DMS 273 treated with DMSO at 0.1 percent for 48 hours (cell line): Measurements from ENCODE around the gene NAALADL2.
A peak's percentile ranks its signal among the peaks of the same experiment; 100 is the strongest.
"Not testable (repeated sequence)": the region's sequence is repeated elsewhere in the genome, so short reads cannot be mapped to it uniquely, and the experiment has no call there.

ENCODE experiments used
- DNase-seq: peaks from one replicate; lab custom pipeline; 2025; lab: John Stamatoyannopoulos, UW

The NAALADL2 gene

DNA sequence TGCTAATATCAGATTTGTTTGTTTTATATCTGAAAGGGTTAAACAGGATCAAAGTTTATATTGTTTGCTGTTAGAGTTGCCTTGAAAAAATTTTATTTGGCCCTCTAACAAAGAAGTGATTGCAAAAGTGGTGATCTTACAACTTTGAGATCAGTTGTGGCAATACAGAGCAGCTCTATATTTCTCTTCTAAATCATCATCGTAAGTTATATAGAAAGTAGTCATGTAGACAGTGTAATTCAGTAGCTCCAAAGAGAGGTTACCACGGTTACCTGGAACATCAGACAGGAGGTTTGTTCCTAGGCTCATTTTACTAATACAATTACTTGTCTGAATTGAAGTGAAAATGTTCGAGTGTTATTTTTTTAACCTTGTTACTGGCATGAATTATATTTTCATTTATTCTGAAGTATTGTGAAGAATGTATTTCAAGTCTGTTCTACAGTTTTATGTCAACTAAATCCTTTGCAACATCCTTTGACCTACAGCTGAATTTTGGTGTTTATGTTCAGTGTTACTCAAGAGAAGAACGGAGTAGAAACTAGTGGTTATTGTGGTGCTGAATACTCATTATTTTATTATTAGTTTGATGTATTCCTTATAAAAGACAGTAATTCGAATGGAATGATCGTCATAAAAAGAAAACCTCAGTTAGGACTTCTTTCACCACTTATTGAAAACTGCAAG is 214.2 kb downstream of the NAALADL2 start:
- DNase-seq = no peak

DNA sequence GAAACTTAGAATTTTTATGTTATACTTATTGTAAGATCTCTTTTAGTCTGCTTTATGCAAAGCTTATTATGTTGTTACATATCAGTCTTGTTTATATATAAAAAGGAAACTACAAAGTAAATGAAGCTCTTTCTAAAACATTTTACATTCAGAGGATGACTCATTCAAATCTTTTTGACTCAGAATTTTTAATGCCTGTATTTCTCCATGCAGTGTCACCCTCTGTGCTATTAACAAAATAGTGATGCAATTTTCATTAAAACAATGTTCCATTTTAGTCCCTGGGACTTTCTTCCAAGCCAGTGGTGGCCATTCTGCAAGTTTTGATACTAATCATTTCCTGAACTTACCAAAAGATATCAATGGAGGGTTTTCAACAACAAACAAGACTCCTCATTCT is 216.1 kb downstream of the NAALADL2 start:
- no peak for DNase-seq

DNA sequence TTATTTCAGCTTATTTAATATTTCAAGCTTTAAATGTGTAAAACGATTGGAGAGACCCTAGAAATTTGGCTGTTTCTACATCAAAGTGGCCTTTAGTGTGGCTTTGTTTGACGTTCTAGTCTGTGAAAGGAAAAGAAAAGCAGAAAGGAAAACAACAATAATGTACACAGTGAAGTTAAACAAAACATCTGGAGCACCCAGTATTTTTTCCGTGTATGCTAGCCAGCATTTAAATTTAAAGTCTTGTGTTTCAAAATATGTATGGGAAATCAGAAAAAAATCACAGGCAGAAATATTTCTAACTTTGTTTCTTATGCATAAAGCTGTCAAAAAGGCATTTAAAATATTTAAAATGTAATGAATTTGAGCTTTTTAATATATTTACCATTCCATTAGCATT is 218.1 kb downstream of the NAALADL2 start:
- no peak for DNase-seq

DNA sequence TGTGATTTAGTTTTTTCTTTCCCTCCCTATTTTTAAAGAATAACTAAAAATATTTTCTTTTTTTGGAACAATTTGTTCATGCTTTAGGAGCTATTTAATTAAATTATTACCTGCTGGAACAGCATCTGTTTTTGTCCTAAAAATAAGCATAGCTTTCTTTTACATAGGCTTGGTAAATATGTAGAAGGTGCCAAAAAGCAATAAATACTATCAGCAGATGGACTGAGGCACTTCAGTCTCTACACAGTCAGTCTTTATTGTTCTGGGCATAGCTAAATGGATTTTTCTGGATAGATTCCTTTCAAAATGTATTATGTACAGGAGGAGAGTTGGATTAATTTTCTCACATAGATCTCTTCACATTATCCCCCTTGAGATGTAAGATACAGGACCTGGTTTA is 223.5 kb downstream of the NAALADL2 start:
- peak; percentile 70 for DNase-seq

- not testable (repeated sequence) for DNase-seq
Measured at GRCh38 chr3:175087128-175087527, 228.0 kb downstream of the NAALADL2 start.

DNA sequence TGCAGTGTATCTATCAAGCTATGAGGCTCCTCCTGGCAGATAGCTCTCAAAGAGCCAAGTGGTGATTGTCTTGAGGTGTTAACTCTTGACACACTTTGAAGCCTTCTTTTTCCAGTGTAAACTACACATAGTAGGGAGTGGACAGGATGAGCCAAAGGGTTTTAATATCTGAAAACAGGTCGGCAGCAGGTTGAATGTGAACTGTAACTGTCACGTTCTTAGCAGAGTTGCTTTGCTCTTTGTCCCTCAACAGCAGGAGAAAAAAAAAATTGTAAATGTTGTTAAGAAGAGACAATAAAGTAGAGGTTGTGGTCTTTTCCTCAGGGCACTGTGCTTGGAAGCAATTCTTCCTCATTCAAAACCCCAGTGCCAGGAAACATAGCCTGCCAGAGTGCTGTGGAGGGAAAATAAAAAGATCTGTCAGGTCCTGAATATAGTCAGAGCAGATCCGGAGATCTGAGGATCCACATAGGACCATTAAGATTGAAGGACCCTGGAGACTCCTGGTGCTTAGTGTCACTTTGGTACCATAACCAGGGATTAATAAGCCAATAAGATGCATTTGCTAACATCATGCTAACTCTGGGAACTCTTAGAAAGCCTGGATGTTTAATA is 229.7 kb downstream of the NAALADL2 start:
- no peak for DNase-seq

DNA sequence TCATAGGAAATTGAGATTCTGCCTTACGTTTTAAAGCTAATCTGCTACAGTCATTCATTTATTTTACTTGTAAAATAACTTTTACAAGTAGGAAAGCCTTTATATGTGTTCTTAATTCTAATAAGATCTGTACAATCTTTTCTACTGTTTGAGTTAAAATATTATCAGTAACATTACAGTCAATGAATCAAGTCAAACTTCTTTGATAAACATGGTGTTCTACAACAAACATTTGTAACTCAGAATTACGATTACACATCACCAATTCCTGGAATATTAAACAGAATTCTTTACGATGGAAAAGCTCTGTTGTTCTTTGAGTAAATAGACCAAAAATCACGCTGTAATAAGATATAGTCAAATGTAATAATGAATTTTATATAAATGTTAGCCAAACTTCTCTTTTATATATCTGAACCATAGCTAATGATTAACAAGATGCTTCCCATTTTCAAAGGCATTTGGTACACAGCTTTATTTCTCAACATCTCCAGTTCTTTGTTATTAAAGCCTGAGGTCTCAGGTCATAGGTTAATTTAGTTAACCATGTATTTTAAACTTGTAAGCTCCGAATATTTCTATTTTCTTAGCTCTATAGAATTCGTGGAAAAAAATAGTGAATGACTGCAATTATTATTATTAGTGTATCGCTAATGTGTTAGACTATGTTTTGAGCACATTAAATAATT is 232.4 kb downstream of the NAALADL2 start:
- no peak for DNase-seq

GRCh38 chr3:175093748-175094147 is 234.6 kb downstream of the NAALADL2 start:
- no peak for DNase-seq

GRCh38 chr3:175094344-175094743 is 235.2 kb downstream of the NAALADL2 start:
- DNase-seq = no peak

- DNase-seq = no peak
Measured at GRCh38 chr3:175098644-175099043, 239.5 kb downstream of the NAALADL2 start.

DNA sequence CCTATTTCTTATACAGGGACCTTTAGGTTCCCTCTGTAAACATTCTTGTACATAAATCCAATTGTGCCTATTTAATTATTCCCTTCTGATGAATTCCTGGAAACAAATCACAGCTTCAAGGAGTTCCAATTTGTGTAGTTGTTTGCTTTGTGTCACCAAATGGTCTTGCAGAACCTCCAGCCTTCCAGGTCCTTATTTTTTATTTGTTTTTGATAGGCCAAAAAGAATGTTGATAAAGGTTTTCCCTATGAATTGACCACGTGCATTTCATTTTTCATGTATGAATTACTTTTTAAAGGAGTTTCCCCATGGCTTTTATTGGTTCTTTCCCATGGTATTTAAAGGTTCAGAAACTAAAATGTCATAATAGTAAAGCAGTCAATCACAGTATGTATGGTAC is 243.0 kb downstream of the NAALADL2 start:
- no peak for DNase-seq

GRCh38 chr3:175103298-175103697 is 244.2 kb downstream of the NAALADL2 start:
- DNase-seq = no peak

DNA sequence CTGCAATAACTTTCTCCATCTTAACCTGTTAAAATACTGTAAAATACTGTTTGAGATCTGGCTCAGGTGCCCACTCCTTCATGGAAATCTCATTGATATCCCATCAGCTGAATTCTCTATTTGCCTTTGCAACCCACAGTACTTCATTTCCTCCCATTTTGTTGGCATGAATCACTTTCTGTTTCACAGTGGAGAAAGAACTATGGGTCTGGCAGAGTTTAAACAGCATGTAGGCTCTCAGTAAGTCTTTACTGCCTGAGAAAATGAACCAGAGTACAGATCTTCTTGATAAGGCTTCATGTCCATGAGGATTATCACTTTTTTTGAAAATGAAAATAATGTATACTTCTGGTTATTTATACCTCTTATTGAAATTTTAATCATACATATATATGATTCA is 245.9 kb downstream of the NAALADL2 start:
- no peak for DNase-seq

GRCh38 chr3:175107231-175107630 is 248.1 kb downstream of the NAALADL2 start:
- DNase-seq = no peak

DNA sequence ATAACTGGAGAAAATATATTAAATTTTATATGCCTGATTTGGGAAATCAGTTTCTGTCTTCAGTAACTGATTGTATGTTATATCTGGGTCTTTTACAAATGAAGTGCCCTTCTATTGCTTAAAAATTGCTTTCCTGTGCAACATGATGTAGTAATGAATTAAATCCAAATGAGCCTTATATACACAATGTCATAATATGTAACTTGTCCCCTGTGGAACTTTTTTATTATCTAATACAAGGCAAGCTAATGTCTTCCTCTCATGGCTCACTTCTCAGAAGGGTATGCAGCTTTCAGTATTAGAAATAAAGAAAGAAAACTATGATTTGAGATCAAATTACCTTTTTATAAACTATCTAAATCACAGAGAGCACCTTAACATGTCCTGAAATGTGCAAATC is 248.9 kb downstream of the NAALADL2 start:
- DNase-seq = no peak

- no peak for DNase-seq
Measured at GRCh38 chr3:175108613-175109151, 249.5 kb downstream of the NAALADL2 start.

DNA sequence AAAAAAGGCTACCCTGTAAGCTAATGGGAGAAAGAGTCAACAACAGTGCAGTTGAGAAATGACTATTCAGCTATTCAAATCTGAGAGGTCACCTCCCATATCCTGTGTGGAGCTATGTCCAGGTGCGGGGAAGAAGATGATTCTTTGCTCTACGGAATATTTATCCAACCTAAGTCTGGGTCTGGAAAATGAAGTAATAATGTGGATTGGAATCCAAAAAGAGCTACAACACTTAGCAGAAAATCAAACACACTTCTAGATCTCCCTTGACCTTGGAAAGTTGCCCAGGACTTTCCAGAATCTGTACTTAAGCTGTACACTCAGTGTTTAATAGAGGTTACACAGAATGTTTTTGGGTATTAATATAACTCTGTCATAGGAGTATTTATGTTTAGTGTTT is 251.9 kb downstream of the NAALADL2 start:
- DNase-seq = no peak

GRCh38 chr3:175118382-175118941 is 259.3 kb downstream of the NAALADL2 start:
- no peak for DNase-seq

GRCh38 chr3:175121225-175121624 is 262.1 kb downstream of the NAALADL2 start:
- no peak for DNase-seq

DNA sequence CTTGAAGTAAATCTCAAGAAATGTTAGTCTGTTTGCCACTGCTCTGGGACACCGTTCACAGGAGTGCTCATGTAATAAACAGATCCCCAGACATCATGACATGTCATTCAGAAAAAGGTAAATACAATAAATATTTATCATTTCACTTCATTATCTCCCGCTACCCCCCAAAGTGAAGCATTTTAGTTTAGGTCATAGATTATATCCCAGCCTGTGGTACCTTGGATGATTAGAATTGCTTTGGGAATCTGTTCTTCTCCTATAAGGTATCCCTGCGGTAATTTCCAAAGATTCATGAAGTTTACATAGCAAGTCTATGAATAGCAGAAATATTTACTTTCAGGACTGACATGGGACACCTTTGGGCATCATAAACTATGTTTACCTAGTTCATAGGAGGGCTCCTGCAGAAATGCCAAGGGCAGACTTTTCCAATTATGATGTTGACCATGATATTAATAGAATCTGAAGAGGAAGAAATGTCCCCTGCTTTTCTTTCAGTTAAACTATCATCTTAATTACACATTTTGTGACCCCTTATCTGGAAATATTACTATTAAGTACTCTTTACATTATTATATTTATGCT is 268.0 kb downstream of the NAALADL2 start:
- DNase-seq = no peak

DNA sequence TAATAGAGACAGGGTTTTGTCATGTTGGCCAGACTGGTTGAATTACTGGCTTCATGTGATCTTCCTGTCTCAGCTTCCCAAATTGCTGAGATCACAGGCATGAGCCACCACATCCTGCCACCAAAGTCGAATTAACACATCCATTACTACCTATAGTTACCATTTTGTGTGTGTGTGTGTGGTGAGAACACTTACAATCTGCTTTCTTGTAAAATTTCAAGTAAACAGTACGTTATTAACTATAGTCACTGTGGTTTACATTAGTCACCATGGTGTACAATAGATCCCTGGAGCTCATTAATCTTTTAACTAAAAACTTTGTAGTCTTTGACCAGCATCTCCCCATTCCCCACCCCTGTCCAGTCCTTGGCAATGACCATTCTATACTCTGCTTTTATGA is 270.0 kb downstream of the NAALADL2 start:
- no peak for DNase-seq

DNA sequence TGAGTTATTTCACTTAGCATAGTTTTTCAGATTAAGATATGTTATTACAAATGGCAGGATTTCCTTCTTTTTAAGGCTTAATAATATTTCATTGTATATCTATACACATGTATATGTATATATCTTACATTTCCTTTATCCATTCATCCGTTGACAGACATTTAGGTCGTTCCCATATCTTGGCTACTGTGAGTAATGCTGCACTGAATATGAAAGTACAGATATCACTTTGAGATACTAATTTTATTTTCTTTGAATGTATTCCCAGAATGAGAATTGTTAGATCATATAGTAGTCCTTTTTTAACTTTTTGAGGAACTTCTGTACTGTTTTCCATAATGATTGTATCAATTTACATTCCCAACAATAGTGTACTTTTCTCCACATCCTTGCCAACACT is 270.4 kb downstream of the NAALADL2 start:
- DNase-seq = no peak
